Gastrocnemius medialis (tissue), 4 donors: Measurements from ENCODE around the gene PTPRN2. TPM values are rescaled to one million over a fixed set of nuclear protein-coding genes. Genes with fewer than 3 reads are reported as not detected.

Source experiments
- ATAC-seq, 2 donors: fragments of 150-250 bp; one replicate each; pipeline ENCODE4 v1.9.1; 2016
- DNase-seq, 2 donors: peaks; one replicate each; pipeline ENCODE4 v3.0.0-alpha.2; 2019
- H3K27ac ChIP-seq, 4 donors: fragments of 200-600 bp; sonication (generic); 1 replicate in 1 of 4; 2 replicates in 3 of 4; pipeline ENCODE4 v1.5.1; 2016 to 2018; ENCODE audit warnings: mild to moderate bottlenecking in 2 of 4, moderate library complexity in 1 of 4
- H3K27me3 ChIP-seq, 3 donors: fragments of 200-600 bp; sonication (generic) in 2 of 3; 1 replicate in 1 of 3; 2 replicates in 2 of 3; pipeline versions ENCODE4 v1.5.1 to v1.6.0; 2016 to 2019; ENCODE audit warnings: mild to moderate bottlenecking in 1 of 3, moderate library complexity in 1 of 3
- H3K36me3 ChIP-seq, 2 donors: fragments of 200-600 bp; sonication (generic) in 1 of 2; one replicate each; pipeline ENCODE4 v1.5.1; 2017 to 2018
- H3K4me1 ChIP-seq, 2 donors: fragments of 200-600 bp; sonication (generic) in 1 of 2; one replicate each; pipeline ENCODE4 v1.5.1; 2016 to 2017; ENCODE audit warnings: mild to moderate bottlenecking in 2 of 2
- H3K4me3 ChIP-seq, 4 donors: fragments of 200-600 bp; sonication (generic) in 3 of 4; 1 replicate in 1 of 4; 2 replicates in 3 of 4; pipeline ENCODE4 v1.5.1; 2016 to 2019; ENCODE audit warnings: mild to moderate bottlenecking in 2 of 4
- H3K9me3 ChIP-seq, 3 donors: fragments of 200-600 bp; sonication (generic) in 2 of 3; 1 replicate in 1 of 3; 2 replicates in 2 of 3; pipeline ENCODE4 v1.5.1; 2016 to 2019
- POLR2A ChIP-seq, 2 donors: fragments of 450-650 bp; IDR thresholded peaks; one replicate each; pipeline ENCODE4 v1.6.1; 2017; ENCODE audit warnings: antibody characterized with exemption in 2 of 2, mild to moderate bottlenecking in 2 of 2, moderate library complexity in 2 of 2
- in situ Hi-C, 4 donors: fragments of 200-750 bp; cut with MboI; loops; one replicate each; pipeline versions ENCODE4 v1.15.0 to v1.8.0; 2017; ENCODE audit warnings: low sequenced_read_pairs in 4 of 4
- intact Hi-C: fragments of 100-400 bp; cut with DNase I; formaldehyde crosslinking; loops from one replicate; pipeline ENCODE4 v1.15.1; 2023; ENCODE audit warnings: low total_unique reads
- total RNA-seq, 4 donors: library from RNA; depleted of rRNA; stranded (reverse); fragments of >200 nt; gene quantifications; one replicate each; pipeline versions ENCODE4 v1.1.0 to v1.2.3, GENCODE V29; 2016
- TF ChIP-seq, protein P1 (sequence below), 5 experiments: fragments of 450-650 bp in 3 of 5; fragments of 200-600 bp in 2 of 5; sonication (generic) in 2 of 5; IDR thresholded peaks in 4 of 5; conservative IDR thresholded peaks in 1 of 5; 1 replicate in 4 of 5; 2 replicates in 1 of 5; pipeline ENCODE4 v1.5.1; 2016 to 2019; ENCODE audit warnings: antibody characterized with exemption in 5 of 5, mild to moderate bottlenecking in 3 of 5, moderate library complexity in 3 of 5

PTPRN2 gene
- total RNA-seq, 4 donors from 2014 or later = 0.66 to 0.85 (median 0.81) TPM

DNA sequence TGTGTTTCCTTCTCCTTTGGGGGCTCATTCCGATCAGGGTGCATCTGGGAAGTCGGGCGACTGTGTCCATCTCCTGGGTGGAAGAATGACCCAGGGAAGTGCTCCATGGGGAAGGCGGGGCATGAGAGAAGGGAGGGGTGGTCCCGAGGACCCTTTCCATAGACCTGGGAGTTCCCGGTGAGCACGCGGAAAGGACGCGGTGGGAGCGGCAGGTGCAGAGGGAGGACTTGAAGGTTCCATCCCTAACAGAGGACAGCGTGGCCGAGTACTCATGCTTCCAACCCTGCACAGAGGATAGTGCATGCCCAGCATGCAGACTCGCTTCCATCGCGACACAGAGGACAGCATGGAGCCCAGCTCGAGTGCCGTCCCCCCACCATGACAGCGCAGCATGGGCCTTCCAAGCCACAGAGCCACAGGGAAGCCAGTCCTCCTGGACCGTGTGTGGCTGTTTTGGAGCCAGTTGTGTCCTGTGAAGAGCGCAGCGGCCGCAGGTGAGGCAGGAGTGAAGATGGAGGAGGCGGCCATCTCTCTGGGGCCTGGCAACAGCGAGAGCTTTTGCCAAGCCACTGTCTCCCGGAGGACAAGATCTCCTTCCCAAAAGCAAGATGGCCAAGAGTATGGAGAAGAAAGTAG, 969.4 kb downstream of the PTPRN2 start:
- DNase-seq (no peak), ATAC-seq (no peak)
- peaks cover 0 to 8% (median 8%) of the 10 kb centered on the region in 3 donors for H3K27me3 ChIP-seq
- no peak for TF ChIP-seq POLR2A (IDR thresholded peaks at IDR 0.05)
- TF ChIP-seq, protein P1, sequence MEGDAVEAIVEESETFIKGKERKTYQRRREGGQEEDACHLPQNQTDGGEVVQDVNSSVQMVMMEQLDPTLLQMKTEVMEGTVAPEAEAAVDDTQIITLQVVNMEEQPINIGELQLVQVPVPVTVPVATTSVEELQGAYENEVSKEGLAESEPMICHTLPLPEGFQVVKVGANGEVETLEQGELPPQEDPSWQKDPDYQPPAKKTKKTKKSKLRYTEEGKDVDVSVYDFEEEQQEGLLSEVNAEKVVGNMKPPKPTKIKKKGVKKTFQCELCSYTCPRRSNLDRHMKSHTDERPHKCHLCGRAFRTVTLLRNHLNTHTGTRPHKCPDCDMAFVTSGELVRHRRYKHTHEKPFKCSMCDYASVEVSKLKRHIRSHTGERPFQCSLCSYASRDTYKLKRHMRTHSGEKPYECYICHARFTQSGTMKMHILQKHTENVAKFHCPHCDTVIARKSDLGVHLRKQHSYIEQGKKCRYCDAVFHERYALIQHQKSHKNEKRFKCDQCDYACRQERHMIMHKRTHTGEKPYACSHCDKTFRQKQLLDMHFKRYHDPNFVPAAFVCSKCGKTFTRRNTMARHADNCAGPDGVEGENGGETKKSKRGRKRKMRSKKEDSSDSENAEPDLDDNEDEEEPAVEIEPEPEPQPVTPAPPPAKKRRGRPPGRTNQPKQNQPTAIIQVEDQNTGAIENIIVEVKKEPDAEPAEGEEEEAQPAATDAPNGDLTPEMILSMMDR (IDR thresholded peaks at IDR 0.05 in 4 of 5, conservative IDR thresholded peaks at IDR 0.05 in 1 of 5) = no peak
- H3K4me3 ChIP-seq = no peak overlapping the region
- intact Hi-C loops = no loop called here
- no peaks in the 10 kb centered on the region for H3K36me3 ChIP-seq
- in situ Hi-C loops = no loop called here
- no peaks in the 10 kb centered on the region for H3K4me1 ChIP-seq
- H3K9me3 ChIP-seq = no peaks in the 10 kb centered on the region
- H3K27ac ChIP-seq = no peak overlapping the region

DNA sequence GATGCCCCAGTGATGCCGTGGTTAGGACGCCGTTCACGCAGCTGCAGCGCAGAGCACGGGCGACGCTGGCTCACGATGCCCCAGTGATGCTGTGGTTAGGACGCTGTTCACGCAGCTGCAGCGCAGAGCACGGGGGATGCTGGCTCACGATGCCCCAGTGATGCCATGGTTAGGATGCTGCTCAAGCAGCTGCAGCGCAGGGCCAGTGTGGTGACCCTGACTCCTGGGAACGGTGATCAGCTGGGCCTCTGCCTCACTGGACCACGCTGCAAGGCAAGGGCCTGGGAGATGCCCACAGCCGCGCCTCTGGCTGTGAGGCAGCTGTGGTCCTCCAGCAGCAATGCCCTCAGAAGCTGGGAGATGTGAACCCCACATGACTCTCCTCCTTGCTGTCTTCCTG, 970.2 kb downstream of the PTPRN2 start:
- intact Hi-C loops (no loop called here), in situ Hi-C loops (no loop called here)
- Histone ChIP-seq H3K27me3 (peaks cover 0 to 16% (median 16%) of the 10 kb centered on the region in 3 donors), H3K4me3 (no peak overlapping the region), H3K4me1 (no peaks in the 10 kb centered on the region), H3K27ac (no peak overlapping the region), H3K9me3 (no peaks in the 10 kb centered on the region), H3K36me3 (no peaks in the 10 kb centered on the region)
- no peak for ATAC-seq
- no peak for TF ChIP-seq POLR2A (IDR thresholded peaks at IDR 0.05)
- TF ChIP-seq, protein P1 (IDR thresholded peaks at IDR 0.05 in 4 of 5, conservative IDR thresholded peaks at IDR 0.05 in 1 of 5) = no peak
- DNase-seq = no peak

DNA sequence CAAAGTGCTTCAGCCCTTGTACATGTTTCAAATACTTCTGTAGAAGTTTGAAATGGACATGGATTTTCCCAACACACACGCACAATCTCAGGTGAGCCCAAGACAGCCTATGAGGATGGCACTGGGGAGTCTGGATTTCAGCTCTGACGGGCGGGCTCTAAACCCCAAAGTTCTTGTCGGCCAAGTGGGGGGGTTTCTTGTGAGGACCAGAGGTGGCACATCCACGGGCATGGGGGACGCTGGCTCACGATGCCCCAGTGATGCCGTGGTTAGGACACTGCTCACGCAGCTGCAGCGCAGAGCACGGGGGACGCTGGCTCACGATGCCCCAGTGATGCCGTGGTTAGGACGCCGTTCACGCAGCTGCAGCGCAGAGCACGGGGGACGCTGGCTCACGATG, 970.7 kb downstream of the PTPRN2 start:
- in situ Hi-C loops = no loop called here
- no peaks in the 10 kb centered on the region for H3K4me1 ChIP-seq
- peaks cover 0 to 17% (median 16%) of the 10 kb centered on the region in 3 donors for H3K27me3 ChIP-seq
- H3K4me3 ChIP-seq = no peak overlapping the region
- ATAC-seq = no peak
- H3K27ac ChIP-seq = no peak overlapping the region
- H3K9me3 ChIP-seq = no peaks in the 10 kb centered on the region
- DNase-seq = no peak
- no peak for TF ChIP-seq POLR2A (IDR thresholded peaks at IDR 0.05)
- TF ChIP-seq, protein P1 (IDR thresholded peaks at IDR 0.05 in 4 of 5, conservative IDR thresholded peaks at IDR 0.05 in 1 of 5) = no peak
- intact Hi-C loops = no loop called here
- H3K36me3 ChIP-seq = no peaks in the 10 kb centered on the region

DNA sequence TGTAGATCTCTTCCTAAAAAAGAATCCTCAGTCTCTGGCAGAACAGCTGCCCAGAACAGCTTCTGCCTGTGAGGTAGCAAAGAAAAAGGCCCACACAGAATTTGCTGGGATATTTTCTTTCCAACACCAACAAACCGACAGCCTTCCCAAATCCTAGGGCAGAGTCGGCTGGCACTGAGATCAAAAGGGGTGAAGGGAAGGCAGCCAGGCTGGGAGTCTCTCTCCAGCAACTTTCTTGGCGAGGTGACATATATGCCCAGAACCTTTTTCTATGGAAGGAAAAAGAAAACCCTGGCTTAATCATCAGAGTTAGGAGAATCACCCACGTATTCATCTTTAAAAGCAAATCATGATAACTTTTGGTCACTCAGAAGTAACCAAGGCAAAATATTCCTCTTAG, 971.2 kb downstream of the PTPRN2 start:
- H3K27ac ChIP-seq = no peak overlapping the region

More for the DNA sequence above, 971.2 kb downstream of the PTPRN2 start:
- TF ChIP-seq POLR2A (IDR thresholded peaks at IDR 0.05) = no peak
- TF ChIP-seq, protein P1 (IDR thresholded peaks at IDR 0.05 in 4 of 5, conservative IDR thresholded peaks at IDR 0.05 in 1 of 5) = no peak
- no peaks in the 10 kb centered on the region for H3K36me3 ChIP-seq
- intact Hi-C loops = no loop called here
- no peaks in the 10 kb centered on the region for H3K4me1 ChIP-seq
- H3K4me3 ChIP-seq = no peak overlapping the region
- peaks cover 0 to 17% (median 16%) of the 10 kb centered on the region in 3 donors for H3K27me3 ChIP-seq
- no peaks in the 10 kb centered on the region for H3K9me3 ChIP-seq
- no peak for DNase-seq
- in situ Hi-C loops = no loop called here
- ATAC-seq = no peak
